CD4-positive, alpha-beta T cell (primary cell): ENCODE data around the gene RANBP3. TPM values are rescaled to one million over a fixed set of nuclear protein-coding genes. Genes with fewer than 3 reads are reported as not detected.

Experiments
- ATAC-seq: fragments of 200-7000 bp; cut with Tn5 transposase; one replicate; pipeline ENCODE4 v1.10.0; 2022; ENCODE audit warnings: mild to moderate bottlenecking; ENCODE audit not compliant: poor library complexity
- CTCF ChIA-PET: fragments of 350-600 bp; sonication (Branson Sonifier 250); formaldehyde crosslinking; loops from one replicate; lab custom pipeline; 2021; ENCODE audit warnings: antibody characterized with exemption, inconsistent platforms; lab: Charles Lee
- POLR2A ChIA-PET: fragments of 350-600 bp; sonication (Branson Sonifier 250); formaldehyde crosslinking; loops from one replicate; lab custom pipeline; 2021; ENCODE audit warnings: antibody characterized with exemption, inconsistent platforms; lab: Charles Lee
- DNase-seq, 14 experiments: peaks; one replicate each; pipeline ENCODE4 v3.0.0-alpha.2; 2013 to 2020; ENCODE audit warnings: mixed read lengths in 2 of 14
- H3K27ac ChIP-seq, 2 donors: one replicate each; pipeline versions ENCODE4 v1.5.1 to v1.7.0; 2013; ENCODE audit warnings: low read length in 2 of 2, low read depth in 1 of 2, mild to moderate bottlenecking in 1 of 2
- H3K27me3 ChIP-seq, 2 experiments: 1 replicate in 1 of 2; 2 replicates in 1 of 2; pipeline versions ENCODE4 v1.6.1 to v1.7.0; 2013; ENCODE audit warnings: low read length in 2 of 2, control low read depth in 1 of 2, mild to moderate bottlenecking in 1 of 2, moderate library complexity in 1 of 2; ENCODE audit not compliant: insufficient read depth in 2 of 2, control insufficient read depth in 1 of 2
- H3K36me3 ChIP-seq: one replicate; pipeline ENCODE4 v1.6.1; 2013; ENCODE audit warnings: low read length, control low read depth; ENCODE audit not compliant: insufficient read depth
- H3K4me1 ChIP-seq: one replicate; pipeline ENCODE4 v1.6.1; 2013; ENCODE audit warnings: low read length, control low read depth; ENCODE audit not compliant: insufficient read depth
- H3K4me3 ChIP-seq: one replicate; pipeline ENCODE4 v1.5.1; 2013; ENCODE audit warnings: mild to moderate bottlenecking, low read length, moderate library complexity
- H3K9me3 ChIP-seq, 2 experiments: 1 replicate in 1 of 2; 2 replicates in 1 of 2; pipeline versions ENCODE4 v1.6.1 to v1.7.0; 2013; ENCODE audit warnings: low read length in 2 of 2, mild to moderate bottlenecking in 2 of 2, control low read depth in 1 of 2, moderate library complexity in 1 of 2; ENCODE audit not compliant: control insufficient read depth in 1 of 2, insufficient read depth in 1 of 2
- H3K27ac Mint-ChIP-seq: one replicate; pipeline ENCODE4 v1.8.0; 2020; ENCODE audit warnings: mixed read lengths
- H3K27me3 Mint-ChIP-seq: one replicate; pipeline ENCODE4 v1.8.0; 2021; ENCODE audit warnings: mixed read lengths
- H3K36me3 Mint-ChIP-seq: one replicate; pipeline ENCODE4 v1.8.0; 2021; ENCODE audit warnings: low read depth, mixed read lengths
- H3K4me1 Mint-ChIP-seq: one replicate; pipeline ENCODE4 v1.8.0; 2021; ENCODE audit warnings: low read depth, mixed read lengths
- H3K4me3 Mint-ChIP-seq: one replicate; pipeline ENCODE4 v1.8.0; 2020; ENCODE audit warnings: mild to moderate bottlenecking, mixed read lengths
- H3K9me3 Mint-ChIP-seq: one replicate; pipeline ENCODE4 v1.8.0; 2020; ENCODE audit warnings: mixed read lengths
- intact Hi-C, 2 experiments: fragments of 100-400 bp; cut with DNase I in 1 of 2; cut with micrococcal nuclease in 1 of 2; formaldehyde crosslinking; loops; one replicate each; pipeline versions ENCODE4 v1.15.1 to v1.9.0; 2023 to 2025; cut with DNase I, micrococcal nuclease
- total RNA-seq, 174 experiments: library from RNA in 2 of 174; stranded (reverse) in 2 of 174; gene quantifications; one replicate each; pipeline ENCODE4 v1.2.3 and lab custom pipeline; 2021 to 2026
- TF ChIP-seq, protein P1 (sequence below): fragments of 200-600 bp; IDR thresholded peaks from one replicate; pipeline ENCODE4 v1.8.0; 2022; ENCODE audit warnings: antibody characterized with exemption, mild to moderate bottlenecking

The RANBP3 gene
- total RNA-seq, 2 experiments from 2014 or later: 82.7 to 88.7 TPM

DNA sequence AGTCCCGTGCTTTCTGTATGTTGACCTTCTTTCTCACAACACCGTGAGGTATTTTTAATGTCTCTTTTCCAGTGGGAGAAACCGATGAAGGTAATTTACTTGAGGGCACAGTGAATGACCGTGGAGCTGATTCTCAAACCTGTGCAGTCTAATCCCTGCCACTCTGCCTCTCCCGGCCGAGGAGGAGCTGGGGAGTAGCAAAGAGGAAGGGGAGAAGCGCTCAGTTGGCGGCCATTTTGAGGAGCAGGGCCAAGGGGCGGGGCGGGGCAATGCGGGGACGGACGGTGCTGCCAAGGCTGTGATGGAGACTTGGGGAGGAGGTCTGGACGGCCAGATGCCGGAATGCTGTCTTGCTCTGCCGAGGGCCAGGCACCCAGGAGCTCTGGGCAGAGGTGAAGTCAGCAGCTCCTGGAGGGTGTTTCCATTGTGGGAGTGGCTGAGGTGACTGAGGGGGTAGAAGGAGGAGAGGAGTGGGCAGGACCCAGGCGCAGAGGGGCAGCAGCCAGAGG lies 12.4 kb upstream of the RANBP3 start:
- Mint-ChIP-seq H3K27me3 (no peaks in the 10 kb centered on the region), H3K27ac (no peak overlapping the region)

DNA sequence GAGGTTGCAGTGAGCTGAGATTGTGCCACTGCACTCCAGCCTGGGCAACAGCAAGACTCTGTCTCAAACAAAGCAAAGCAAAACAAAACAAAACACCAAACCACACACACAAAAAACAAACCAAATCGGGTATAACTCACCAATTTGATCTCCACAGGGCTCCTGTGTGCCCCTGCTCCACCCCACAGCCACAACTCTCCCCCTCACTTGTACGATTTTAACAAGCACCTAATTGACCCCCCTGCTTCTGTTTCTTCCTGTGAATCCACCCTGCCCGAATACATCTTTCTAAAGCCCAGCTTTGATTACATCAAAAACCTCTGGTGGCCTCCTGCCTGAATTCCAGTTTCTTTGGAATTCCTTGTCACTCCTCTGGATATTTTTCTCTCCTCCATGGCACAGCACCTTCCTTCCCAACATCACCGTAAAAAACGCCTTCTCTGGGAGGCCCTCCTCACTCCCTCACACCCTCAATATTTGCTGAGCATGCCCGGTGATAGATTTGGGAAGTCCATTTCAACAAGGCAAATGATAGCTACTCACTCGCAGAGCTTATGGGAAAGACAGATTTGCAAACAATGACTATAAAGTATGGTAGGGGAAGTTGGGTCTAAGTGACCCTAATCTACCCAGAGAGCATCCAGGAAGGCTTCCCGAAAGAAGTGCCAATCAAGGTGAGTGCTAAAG lies 11.6 kb upstream of the RANBP3 start:
- CTCF ChIA-PET: interaction anchor here (1.4 to 2.7 kb wide), 2 partner anchors 22 to 185 kb away, joined by 3 to 6 read pairs; partner anchors contain the start of gene NRTN
- Mint-ChIP-seq H3K27ac (no peak overlapping the region), H3K27me3 (no peaks in the 10 kb centered on the region), H3K36me3 (no peaks in the 10 kb centered on the region), H3K4me3 (no peak overlapping the region), H3K9me3 (no peaks in the 10 kb centered on the region), H3K4me1 (peaks cover 9% of the 10 kb centered on the region)
- POLR2A ChIA-PET: no interaction called here
- Histone ChIP-seq H3K4me3 (no peak overlapping the region), H3K9me3 (no peaks in the 10 kb centered on the region), H3K27me3 (no peaks in the 10 kb centered on the region), H3K36me3 (no peaks in the 10 kb centered on the region), H3K27ac (no peak overlapping the region), H3K4me1 (peaks cover 10% of the 10 kb centered on the region)
- ATAC-seq (no peak), DNase-seq (no peak)
- TF ChIP-seq, protein P1, sequence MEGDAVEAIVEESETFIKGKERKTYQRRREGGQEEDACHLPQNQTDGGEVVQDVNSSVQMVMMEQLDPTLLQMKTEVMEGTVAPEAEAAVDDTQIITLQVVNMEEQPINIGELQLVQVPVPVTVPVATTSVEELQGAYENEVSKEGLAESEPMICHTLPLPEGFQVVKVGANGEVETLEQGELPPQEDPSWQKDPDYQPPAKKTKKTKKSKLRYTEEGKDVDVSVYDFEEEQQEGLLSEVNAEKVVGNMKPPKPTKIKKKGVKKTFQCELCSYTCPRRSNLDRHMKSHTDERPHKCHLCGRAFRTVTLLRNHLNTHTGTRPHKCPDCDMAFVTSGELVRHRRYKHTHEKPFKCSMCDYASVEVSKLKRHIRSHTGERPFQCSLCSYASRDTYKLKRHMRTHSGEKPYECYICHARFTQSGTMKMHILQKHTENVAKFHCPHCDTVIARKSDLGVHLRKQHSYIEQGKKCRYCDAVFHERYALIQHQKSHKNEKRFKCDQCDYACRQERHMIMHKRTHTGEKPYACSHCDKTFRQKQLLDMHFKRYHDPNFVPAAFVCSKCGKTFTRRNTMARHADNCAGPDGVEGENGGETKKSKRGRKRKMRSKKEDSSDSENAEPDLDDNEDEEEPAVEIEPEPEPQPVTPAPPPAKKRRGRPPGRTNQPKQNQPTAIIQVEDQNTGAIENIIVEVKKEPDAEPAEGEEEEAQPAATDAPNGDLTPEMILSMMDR: no peak
- intact Hi-C loops: loop anchor here in 1 of 2 experiments (5.0 kb wide), 1 partner anchor 138 kb away; no protein-coding TSS in a partner anchor

More for the DNA sequence above, 12.4 kb upstream of the RANBP3 start:
- Mint-ChIP-seq H3K36me3 (no peaks in the 10 kb centered on the region), H3K4me3 (no peak overlapping the region), H3K9me3 (no peaks in the 10 kb centered on the region), H3K4me1 (peaks cover 9% of the 10 kb centered on the region)
- DNase-seq (peak in 1 of 14 experiments; percentile 12), ATAC-seq (no peak)
- Histone ChIP-seq H3K4me1 (peaks cover 6% of the 10 kb centered on the region), H3K27ac (no peak overlapping the region), H3K27me3 (no peaks in the 10 kb centered on the region), H3K9me3 (no peaks in the 10 kb centered on the region), H3K4me3 (no peak overlapping the region), H3K36me3 (no peaks in the 10 kb centered on the region)
- TF ChIP-seq, protein P1: no peak
- ChIA-PET CTCF (interaction anchor here (1.4 kb wide), 1 partner anchor 23 kb away, joined by 3 read pairs; no protein-coding TSS in a partner anchor), POLR2A (no interaction called here)
- intact Hi-C loops: no loop called here

DNA sequence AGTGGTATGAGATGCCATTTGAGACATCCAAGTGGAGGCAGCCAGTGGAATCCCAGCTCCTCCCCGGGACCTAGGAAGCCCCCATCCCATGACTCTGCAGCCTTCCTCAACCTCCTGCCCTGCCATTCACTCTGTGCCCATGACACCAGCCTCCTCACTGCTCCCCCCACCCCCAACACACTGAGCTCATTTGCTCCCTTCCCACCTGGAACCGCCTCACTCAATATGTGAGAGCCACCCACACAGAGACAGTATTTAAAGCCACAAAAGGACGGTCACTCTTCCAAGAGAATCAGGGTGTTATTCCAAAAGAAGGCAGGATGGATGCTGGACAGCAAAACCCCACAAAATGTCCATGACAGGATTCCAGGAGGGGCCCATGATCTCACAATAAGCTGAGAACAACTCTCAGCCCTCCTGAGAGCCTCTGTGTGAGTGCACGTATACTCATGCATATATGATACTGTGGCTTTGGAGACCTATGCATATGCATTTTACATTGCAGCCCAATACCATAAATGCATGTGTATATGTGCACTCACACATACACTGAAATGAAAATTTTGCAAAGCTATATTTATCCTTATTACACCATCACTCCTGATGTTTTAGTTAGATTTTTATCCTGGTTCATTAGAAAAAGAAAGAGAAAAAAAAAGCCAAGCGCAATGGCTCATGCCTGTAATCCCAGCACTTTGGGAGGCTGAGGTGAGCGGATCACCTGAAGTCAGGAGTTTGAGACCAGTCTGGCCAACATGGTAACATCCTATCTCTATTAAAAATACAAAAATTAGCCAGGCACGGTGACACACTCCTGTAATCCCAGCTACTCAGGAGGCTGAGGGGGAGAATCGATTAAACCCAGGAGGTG lies 10.8 kb upstream of the RANBP3 start:
- Mint-ChIP-seq H3K9me3 (no peaks in the 10 kb centered on the region), H3K36me3 (no peaks in the 10 kb centered on the region), H3K4me1 (peaks cover 12% of the 10 kb centered on the region), H3K27me3 (no peaks in the 10 kb centered on the region), H3K4me3 (no peak overlapping the region), H3K27ac (no peak overlapping the region)
- DNase-seq: no peak
- Histone ChIP-seq H3K4me1 (peaks cover 16% of the 10 kb centered on the region), H3K9me3 (no peaks in the 10 kb centered on the region), H3K36me3 (no peaks in the 10 kb centered on the region), H3K27ac (no peak overlapping the region), H3K4me3 (no peak overlapping the region), H3K27me3 (no peaks in the 10 kb centered on the region)
- TF ChIP-seq, protein P1: no peak
- ATAC-seq: no peak
- POLR2A ChIA-PET: no interaction called here
- CTCF ChIA-PET: interaction anchor here (1.4 to 2.7 kb wide), 3 partner anchors 21 to 185 kb away, joined by 5 to 9 read pairs (median 6); partner anchors contain the start of gene NRTN
- intact Hi-C loops: loop anchor here in 1 of 2 experiments (5.0 kb wide), 1 partner anchor 139 kb away; no protein-coding TSS in a partner anchor
